K562 (cell line): ENCODE results near the gene CFP. TPM values are rescaled to one million over a fixed set of nuclear protein-coding genes. Genes with fewer than 3 reads are reported as not detected.

Experiments used
- ATAC-seq: fragments of 200-7000 bp; cut with Tn5 transposase; 3 replicates; pipeline ENCODE4 v1.9.1; 2020; ENCODE audit warnings: moderate library complexity
- BruUV-seq: library from RNA; stranded (reverse); fragments of 400-500 nt; replicated peaks from 2 replicates; lab custom pipeline; 2021; lab: Mats Ljungman, UMichigan
- CTCF ChIA-PET: fragments of 300-600 bp; formaldehyde crosslinking; extraction: SDS; loops from one replicate; lab custom pipeline; 2021; ENCODE audit warnings: low intra/inter-chr PET ratio; lab: Yijun Ruan, JAX
- POLR2A ChIA-PET: fragments of 300-600, 350-650 bp; sonication (Branson Sonifier 250); formaldehyde crosslinking; extraction: SDS; loops from one replicate; lab custom pipeline; 2021; ENCODE audit warnings: antibody characterized with exemption, inconsistent platforms; lab: Yijun Ruan, JAX
- DNase-seq, 4 experiments: peaks; one replicate each; pipeline versions ENCODE4 v3.0.0 to v3.0.0-alpha.2; 2011 to 2018; ENCODE audit warnings: low spot score in 3 of 4, mixed read lengths in 3 of 4; ENCODE audit errors: extremely low read depth in 1 of 4
- FAIRE-seq: peaks from 2 replicates; lab custom pipeline; 2011; peaks lifted over from hg19 to GRCh38; lab: Jason Lieb, UNC
- H2AFZ ChIP-seq: 2 replicates; pipeline ENCODE4 v1.6.0; 2011; ENCODE audit warnings: low read depth, low read length, control low read depth, inconsistent platforms
- H3K27ac ChIP-seq: fragments of 200-600 bp; 3 replicates; pipeline ENCODE4 v1.8.0; 2011; ENCODE audit warnings: low read depth, mild to moderate bottlenecking, control low read depth, inconsistent platforms, low read length, moderate library complexity, mixed read lengths; ENCODE audit errors: extremely low read depth
- H3K27me3 ChIP-seq, 2 experiments: fragments of 300-600 bp in 1 of 2; 2 replicates in 1 of 2; 3 replicates in 1 of 2; pipeline versions ENCODE4 v1.6.0 to v1.8.0; 2011; ENCODE audit warnings: inconsistent platforms in 2 of 2, low read length in 2 of 2, mild to moderate bottlenecking in 1 of 2, mixed read lengths in 1 of 2, moderate library complexity in 1 of 2; ENCODE audit not compliant: control insufficient read depth in 2 of 2, insufficient read depth in 2 of 2
- H3K36me3 ChIP-seq: fragments of 300-600 bp; 3 replicates; pipeline ENCODE4 v1.8.0; 2011; ENCODE audit warnings: mild to moderate bottlenecking, low read length, inconsistent platforms; ENCODE audit not compliant: control insufficient read depth, insufficient read depth
- H3K4me1 ChIP-seq, 2 experiments: fragments of 200-600 bp in 1 of 2; replicated peaks in 1 of 2; 2 replicates in 1 of 2; 3 replicates in 1 of 2; pipeline versions ENCODE4 v1.5.1 to v1.8.0; 2011; ENCODE audit warnings: inconsistent platforms in 2 of 2, low read length in 2 of 2, mild to moderate bottlenecking in 1 of 2, mixed read lengths in 1 of 2, moderate library complexity in 1 of 2; ENCODE audit not compliant: control insufficient read depth in 2 of 2, insufficient read depth in 2 of 2
- H3K4me2 ChIP-seq: 2 replicates; pipeline ENCODE4 v1.6.1; 2011; ENCODE audit warnings: low read length, control low read depth, inconsistent platforms, mixed read lengths; ENCODE audit not compliant: insufficient read depth
- H3K4me3 ChIP-seq: fragments of 200-600 bp; sonication (generic), shearing (Covaris generic); 2 replicates; pipeline ENCODE4 v1.5.1; 2016; ENCODE audit warnings: control low read depth, inconsistent platforms
- H3K79me2 ChIP-seq: fragments of 200-600 bp; 3 replicates; pipeline ENCODE4 v1.8.0; 2011; ENCODE audit warnings: low read length, inconsistent platforms; ENCODE audit not compliant: control insufficient read depth, insufficient read depth
- H3K9ac ChIP-seq, 2 experiments: 2 replicates each; pipeline versions ENCODE4 v1.6.0 to v1.6.1; 2011; ENCODE audit warnings: low read depth in 2 of 2, low read length in 2 of 2, control low read depth in 1 of 2, inconsistent platforms in 1 of 2, mild to moderate bottlenecking in 1 of 2, mixed read lengths in 1 of 2; ENCODE audit not compliant: insufficient read depth in 1 of 2
- H3K9me1 ChIP-seq: one replicate; pipeline ENCODE4 v1.6.0; 2011; ENCODE audit warnings: inconsistent platforms, mild to moderate bottlenecking, low read length, moderate library complexity; ENCODE audit not compliant: control insufficient read depth, insufficient read depth
- H3K9me3 ChIP-seq: replicated peaks from 2 replicates; pipeline ENCODE4 v1.5.1; 2011; ENCODE audit warnings: low read depth, low read length, inconsistent platforms; ENCODE audit not compliant: control insufficient read depth, insufficient read depth
- H4K20me1 ChIP-seq: replicated peaks from 2 replicates; pipeline ENCODE4 v1.6.1; 2011; ENCODE audit warnings: low read length, inconsistent platforms, mixed read lengths; ENCODE audit not compliant: control insufficient read depth, insufficient read depth
- ATF3 ChIP-seq, 2 experiments: fragments of 450-650 bp in 1 of 2; sonication (generic) in 1 of 2; formaldehyde crosslinking in 1 of 2; IDR thresholded peaks in 1 of 2; conservative IDR thresholded peaks in 1 of 2; 2 replicates each; pipeline versions ENCODE4 v1.6.1 to v1.8.1; 2016 to 2023; ENCODE audit warnings: mild to moderate bottlenecking in 2 of 2, moderate library complexity in 2 of 2, inconsistent platforms in 1 of 2, missing genetic modification reagents in 1 of 2
- ELF2 ChIP-seq: fragments of 250-450 bp; sonication (Bioruptor Pico); IDR thresholded peaks from 2 replicates; pipeline ENCODE4 v1.5.0; 2021; ENCODE audit warnings: mild to moderate bottlenecking
- GTF2E2 ChIP-seq: fragments of 200-800 bp; sonication (Bioruptor generic); IDR thresholded peaks from 2 replicates; pipeline ENCODE4 v1.6.1; 2016; ENCODE audit warnings: missing genetic modification characterization, missing compliant biosample characterization
- HBP1 ChIP-seq: fragments of 450-650 bp; formaldehyde crosslinking; IDR thresholded peaks from 2 replicates; pipeline ENCODE4 v1.4.0; 2022; ENCODE audit warnings: missing genetic modification characterization
- HCFC1 ChIP-seq: IDR thresholded peaks from 2 replicates; pipeline ENCODE4 v1.6.1; 2012; ENCODE audit warnings: low read depth, low read length, improper control_type of control experiment
- HMG20B ChIP-seq: fragments of 250-450 bp; sonication (Bioruptor Pico); IDR thresholded peaks from 2 replicates; pipeline ENCODE4 v1.5.0; 2021; ENCODE audit warnings: mild to moderate bottlenecking
- IRF2 ChIP-seq: sonication (generic); formaldehyde crosslinking; IDR thresholded peaks from 2 replicates; pipeline ENCODE4 v1.8.1; 2022; ENCODE audit warnings: mild to moderate bottlenecking, missing genetic modification reagents
- L3MBTL2 ChIP-seq: fragments of 450-650 bp; IDR thresholded peaks from 2 replicates; pipeline ENCODE4 v1.6.1; 2016; ENCODE audit warnings: mild to moderate bottlenecking, moderate library complexity
- MTA3 ChIP-seq: fragments of 450-650 bp; formaldehyde crosslinking; IDR thresholded peaks from 2 replicates; pipeline ENCODE4 v1.6.1; 2017; ENCODE audit warnings: mild to moderate bottlenecking, borderline replicate concordance
- MYNN ChIP-seq, 2 experiments: sonication (generic); formaldehyde crosslinking in 1 of 2; IDR thresholded peaks; 2 replicates each; pipeline versions ENCODE4 v1.5.0 to v1.6.1; 2016 to 2020; ENCODE audit warnings: antibody characterized with exemption in 1 of 2, missing genetic modification reagents in 1 of 2
- OTX1 ChIP-seq: fragments of 450-650 bp; formaldehyde crosslinking; IDR thresholded peaks from 2 replicates; pipeline ENCODE4 v1.4.0; 2022; ENCODE audit warnings: mild to moderate bottlenecking
- POLR3G ChIP-seq: IDR thresholded peaks from 2 replicates; pipeline ENCODE4 v1.6.1; 2011; ENCODE audit not compliant: insufficient read length, insufficient replicate concordance; ENCODE audit errors: extremely low read depth
- RFX7 ChIP-seq: fragments of 250-450 bp; sonication (Bioruptor Pico); IDR thresholded peaks from 2 replicates; pipeline ENCODE4 v1.5.1; 2021; ENCODE audit warnings: mild to moderate bottlenecking
- TEAD2 ChIP-seq: fragments of 450-650 bp; IDR thresholded peaks from 2 replicates; pipeline ENCODE4 v1.6.1; 2016; ENCODE audit warnings: missing genetic modification characterization, control low read depth, missing compliant biosample characterization
- USF2 ChIP-seq: sonication (generic); formaldehyde crosslinking; IDR thresholded peaks from 2 replicates; pipeline ENCODE4 v1.5.0; 2020; ENCODE audit warnings: missing genetic modification reagents
- XRCC5 ChIP-seq: fragments of 200-400 bp; formaldehyde crosslinking; IDR thresholded peaks from 2 replicates; pipeline ENCODE4 v1.6.1; 2017; ENCODE audit warnings: low read depth, mild to moderate bottlenecking, low read length
- ZBTB5 ChIP-seq: fragments of 450-650 bp; IDR thresholded peaks from 2 replicates; pipeline ENCODE4 v1.6.1; 2017; ENCODE audit warnings: antibody characterized with exemption
- ZFX ChIP-seq: sonication (generic); formaldehyde crosslinking; IDR thresholded peaks from 2 replicates; pipeline ENCODE4 v1.8.0; 2022; ENCODE audit warnings: mild to moderate bottlenecking, missing genetic modification reagents, moderate library complexity
- ZNF175 ChIP-seq: fragments of 200-800 bp; sonication (Bioruptor generic); IDR thresholded peaks from 2 replicates; pipeline ENCODE4 v1.6.1; 2016; ENCODE audit warnings: low read depth, mild to moderate bottlenecking, missing genetic modification characterization, missing compliant biosample characterization
- WGBS: fragments of 100-300 bp; shearing (Covaris generic); methylation state at CpG from one replicate; pipeline ENCODE4 v1.1.6; 2016; ENCODE audit warnings: low coverage, mixed read lengths; ENCODE audit not compliant: insufficient coverage; ENCODE audit errors: missing lambda C conversion rate; 5-methylcytosine and 5-hydroxymethylcytosine counted together
- in situ Hi-C: fragments of 300-500 bp; cut with MboI; formaldehyde crosslinking; loops from 4 replicates; pipeline ENCODE4 v1.15.0; 2018; ENCODE audit warnings: inconsistent platforms, mixed read lengths
- intact Hi-C: fragments of 100-400 bp; cut with micrococcal nuclease; formaldehyde crosslinking; loops from 2 replicates; pipeline ENCODE4 v1.14.2; 2022
- polyA plus RNA-seq, 8 experiments: library from polyadenylated mRNA; depleted of rRNA in 4 of 8; stranded (reverse) in 5 of 8; unstranded in 3 of 8; fragments of >200 nt; fragmentation: Nextera tagmentation in 2 of 8; fragmentation: Illumina TruSeq in 1 of 8; extraction: Ambion mirVana in 2 of 8; extraction: Trizol in 1 of 8; gene quantifications; 2 replicates each; pipeline versions ENCODE4 v1.2.1 to v1.2.3, GENCODE V29; 2011 to 2014; ENCODE audit warnings: inconsistent platforms in 1 of 8, missing spikeins in 1 of 8
- total RNA-seq, 7 experiments: library from RNA; depleted of rRNA in 6 of 7; stranded (reverse); fragments of >200 nt in 6 of 7; fragmentation: Illumina TruSeq in 2 of 7; extraction: Trizol in 2 of 7; gene quantifications; 2 replicates each; pipeline versions ENCODE4 v1.2.1 to v1.2.3, GENCODE V29; 2011 to 2021; ENCODE audit warnings: low replicate concordance in 1 of 7

Gene CFP
- total and polyA plus RNA-seq, 9 of the 15 experiments (the other 6 are each of a cell fraction or from before 2014, with no cell fraction given): 0.18 to 2.0 (median 0.55) TPM

- 14% methylated on average over 5 of the region's 5 CpGs for WGBS
- Histone ChIP-seq H3K4me2 (no peak overlapping the region; the same call in 1 of the 2 replicates), H3K79me2 (peaks cover 2% of the 10 kb centered on the region; the same call in 1 of the 3 replicates), H3K27me3 (no peaks in the 10 kb centered on the region), H3K27ac (peak overlapping the region; percentile 61), H3K9ac (peak overlapping the region in 1 of 2 experiments; percentile 34; a peak in 1 of 4 replicates), H2AFZ (peak overlapping the region; percentile 64), H3K4me3 (no peak overlapping the region), H3K9me3 (no peaks in the 10 kb centered on the region), H4K20me1 (no peaks in the 10 kb centered on the region), H3K4me1 (peaks cover 13 to 57% of the 10 kb centered on the region in 2 experiments), H3K36me3 (no peaks in the 10 kb centered on the region), H3K9me1 (no peaks in the 10 kb centered on the region)
- in situ Hi-C loops: no loop called here
- ChIA-PET CTCF (no interaction called here), POLR2A (no interaction called here)
- BruUV-seq: no TSS peak
- ATAC-seq (peak; percentile 42), FAIRE-seq (no peak), DNase-seq (peak; percentile 24 to 67 (median 30))
- intact Hi-C loops: no loop called here
- TF ChIP-seq MYNN (IDR thresholded peaks at IDR 0.05): no peak
- no peak for TF ChIP-seq MYNN (CRISPR knock-in tag; IDR thresholded peaks at IDR 0.05)
- no peak for TF ChIP-seq POLR3G
- no peak for TF ChIP-seq XRCC5
- TF ChIP-seq RFX7 (CRISPR knock-in tag): no peak
- no peak for TF ChIP-seq USF2 (CRISPR knock-in tag)
- no peak for TF ChIP-seq GTF2E2
- no peak for TF ChIP-seq OTX1 (CRISPR knock-in tag)
- no peak for TF ChIP-seq HBP1 (CRISPR knock-in tag)
- TF ChIP-seq HCFC1: no peak
- no peak for TF ChIP-seq ZNF175
- no peak for TF ChIP-seq ZBTB5
- no peak for TF ChIP-seq L3MBTL2
- TF ChIP-seq HMG20B (CRISPR knock-in tag): no peak
- no peak for TF ChIP-seq ZFX (CRISPR knock-in tag)
- no peak for TF ChIP-seq ELF2 (CRISPR knock-in tag)
- no peak; the same call in 1 of the 2 replicates for TF ChIP-seq ATF3 (IDR thresholded peaks at IDR 0.05)
- no peak for TF ChIP-seq ATF3 (CRISPR knock-in tag; conservative IDR thresholded peaks at IDR 0.05)
- TF ChIP-seq IRF2: no peak
- no peak for TF ChIP-seq TEAD2
- TF ChIP-seq MTA3: peak; percentile 43; the same call in 1 of the 2 replicates
Measured at GRCh38 chrX:47664737-47665136, 35.0 kb upstream of the CFP start.
